AG09319 (cell line): ENCODE measurements around the gene INHBC.
"Not testable (repeated sequence)": the region's sequence is repeated elsewhere in the genome, so short reads cannot be mapped to it uniquely, and the experiment has no call there.

Experiments
- DNase-seq: peaks from one replicate; pipeline ENCODE4 v3.0.0-alpha.2; 2010; ENCODE audit warnings: low read depth; ENCODE audit errors: extremely low read depth
- CTCF ChIP-seq: IDR thresholded peaks from 2 replicates; pipeline ENCODE4 v1.5.1; 2011; ENCODE audit warnings: low read depth, mild to moderate bottlenecking, inconsistent platforms, low read length, moderate library complexity

The INHBC gene

GRCh38 chr12:57490126-57490525 lies 55.5 kb downstream of the INHBC start:
- DNase-seq, result no peak
- no peak for TF ChIP-seq CTCF

- no peak for TF ChIP-seq CTCF
- no peak for DNase-seq
These were observed 57.1 kb downstream of the INHBC start for GRCh38 chr12:57491393-57492280.

- DNase-seq, result not testable (repeated sequence)
These were observed 60.6 kb downstream of the INHBC start for GRCh38 chr12:57495051-57495701.

GRCh38 chr12:57496822-57497221 lies 62.2 kb downstream of the INHBC start:
- DNase-seq, result no peak
- no peak for TF ChIP-seq CTCF

GRCh38 chr12:57497223-57498131 lies 62.9 kb downstream of the INHBC start:
- TF ChIP-seq CTCF, result no peak
- no peak for DNase-seq

- TF ChIP-seq CTCF, result no peak
These were observed 63.5 kb downstream of the INHBC start for GRCh38 chr12:57498132-57498502.

GRCh38 chr12:57498571-57498970 lies 64.0 kb downstream of the INHBC start:
- TF ChIP-seq CTCF, result no peak
- DNase-seq, result no peak

More at GRCh38 chr12:57498132-57498502, 63.5 kb downstream of the INHBC start:
- DNase-seq, result no peak
